Caco-2 (cell line): Measurements from ENCODE around the gene SETD6. TPM values are rescaled to one million over a fixed set of nuclear protein-coding genes. Genes with fewer than 3 reads are reported as not detected.

ENCODE experiments used
- BruUV-seq: library from RNA; stranded (reverse); fragments of 400-500 nt; replicated peaks from 2 replicates; lab custom pipeline; 2021; lab: Mats Ljungman, UMichigan
- CTCF ChIA-PET: fragments of 300-600 bp; sonication (Branson Sonifier 250); formaldehyde crosslinking; loops from one replicate; lab custom pipeline; 2022; ENCODE audit warnings: antibody characterized with exemption; lab: Charles Lee
- POLR2A ChIA-PET: fragments of 300-600 bp; sonication (Branson Sonifier 250); formaldehyde crosslinking; loops from one replicate; lab custom pipeline; 2022; ENCODE audit warnings: antibody characterized with exemption; lab: Charles Lee
- DNase-seq, 2 experiments: peaks; one replicate each; pipeline versions ENCODE4 v3.0.0 to v3.0.0-alpha.2; 2020 to 2022
- H3K27me3 ChIP-seq: replicated peaks from 2 replicates; pipeline ENCODE4 v1.6.0; 2011; ENCODE audit warnings: low read length; ENCODE audit not compliant: control insufficient read depth, insufficient read depth
- H3K36me3 ChIP-seq: 2 replicates; pipeline ENCODE4 v1.5.1; 2011; ENCODE audit warnings: low read length; ENCODE audit not compliant: control insufficient read depth, insufficient read depth
- H3K4me1 ChIP-seq: fragments of 250-450 bp; sonication (Bioruptor Pico); 2 replicates; pipeline ENCODE4 v1.5.1; 2020; ENCODE audit warnings: mild to moderate bottlenecking
- H3K4me3 ChIP-seq: 2 replicates; pipeline ENCODE4 v1.5.1; 2011; ENCODE audit warnings: low read depth, mild to moderate bottlenecking, control low read depth, low read length
- H3K9me3 ChIP-seq: fragments of 250-450 bp; sonication (Bioruptor Pico); 2 replicates; pipeline ENCODE4 v1.5.1; 2020; ENCODE audit warnings: mild to moderate bottlenecking, moderate library complexity
- H3K27ac Mint-ChIP-seq: one replicate; pipeline ENCODE4 v1.8.0; 2022; ENCODE audit warnings: mixed read lengths; ENCODE audit not compliant: unreplicated experiment
- H3K27me3 Mint-ChIP-seq: one replicate; pipeline ENCODE4 v1.8.0; 2022; ENCODE audit warnings: mixed read lengths; ENCODE audit not compliant: insufficient read depth, unreplicated experiment
- H3K36me3 Mint-ChIP-seq: one replicate; pipeline ENCODE4 v1.8.0; 2022; ENCODE audit warnings: mild to moderate bottlenecking, mixed read lengths; ENCODE audit not compliant: insufficient read depth, unreplicated experiment
- H3K4me1 Mint-ChIP-seq: one replicate; pipeline ENCODE4 v1.8.0; 2022; ENCODE audit warnings: low read depth, mixed read lengths; ENCODE audit not compliant: unreplicated experiment
- H3K4me3 Mint-ChIP-seq: one replicate; pipeline ENCODE4 v1.8.0; 2022; ENCODE audit warnings: mild to moderate bottlenecking, moderate library complexity, mixed read lengths; ENCODE audit not compliant: unreplicated experiment
- H3K9me3 Mint-ChIP-seq: one replicate; pipeline ENCODE4 v1.8.0; 2022; ENCODE audit warnings: mixed read lengths; ENCODE audit not compliant: unreplicated experiment
- intact Hi-C: fragments of 100-400 bp; cut with micrococcal nuclease; formaldehyde crosslinking; loops from one replicate; pipeline ENCODE4 v1.10.0; 2022; ENCODE audit not compliant: unreplicated experiment
- total RNA-seq: library from RNA; stranded (reverse); gene quantifications from 2 replicates; pipeline ENCODE4 v1.2.3, GENCODE V29; 2022
- TF ChIP-seq, protein P1 (sequence below), 2 experiments: fragments of 200-600 bp in 1 of 2; IDR thresholded peaks; 1 replicate in 1 of 2; 2 replicates in 1 of 2; pipeline versions ENCODE4 v1.5.1 to v1.8.0; 2011 to 2022; ENCODE audit warnings: antibody characterized with exemption in 1 of 2, control low read depth in 1 of 2, inconsistent platforms in 1 of 2, low read depth in 1 of 2, low read length in 1 of 2, mild to moderate bottlenecking in 1 of 2, moderate library complexity in 1 of 2; ENCODE audit not compliant: insufficient read depth in 1 of 2, severe bottlenecking in 1 of 2, unreplicated experiment in 1 of 2

Gene SETD6
- total RNA-seq, 1 experiment from 2014 or later, result 41.7 TPM

GRCh38 chr16:58511933-58512815 lies 3.1 kb upstream of the SETD6 start:
- DNase-seq, result peak; percentile 85 to 89
- TF ChIP-seq, protein P1, sequence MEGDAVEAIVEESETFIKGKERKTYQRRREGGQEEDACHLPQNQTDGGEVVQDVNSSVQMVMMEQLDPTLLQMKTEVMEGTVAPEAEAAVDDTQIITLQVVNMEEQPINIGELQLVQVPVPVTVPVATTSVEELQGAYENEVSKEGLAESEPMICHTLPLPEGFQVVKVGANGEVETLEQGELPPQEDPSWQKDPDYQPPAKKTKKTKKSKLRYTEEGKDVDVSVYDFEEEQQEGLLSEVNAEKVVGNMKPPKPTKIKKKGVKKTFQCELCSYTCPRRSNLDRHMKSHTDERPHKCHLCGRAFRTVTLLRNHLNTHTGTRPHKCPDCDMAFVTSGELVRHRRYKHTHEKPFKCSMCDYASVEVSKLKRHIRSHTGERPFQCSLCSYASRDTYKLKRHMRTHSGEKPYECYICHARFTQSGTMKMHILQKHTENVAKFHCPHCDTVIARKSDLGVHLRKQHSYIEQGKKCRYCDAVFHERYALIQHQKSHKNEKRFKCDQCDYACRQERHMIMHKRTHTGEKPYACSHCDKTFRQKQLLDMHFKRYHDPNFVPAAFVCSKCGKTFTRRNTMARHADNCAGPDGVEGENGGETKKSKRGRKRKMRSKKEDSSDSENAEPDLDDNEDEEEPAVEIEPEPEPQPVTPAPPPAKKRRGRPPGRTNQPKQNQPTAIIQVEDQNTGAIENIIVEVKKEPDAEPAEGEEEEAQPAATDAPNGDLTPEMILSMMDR (IDR thresholded peaks at IDR 0.05; ENCODE audit: insufficient read depth in 1 of 2, low read depth in 1 of 2, low read length in 1 of 2, severe bottlenecking in 1 of 2, unreplicated experiment in 1 of 2), result peak; percentile 83 to 93
- CTCF ChIA-PET, result interaction anchor here (0.6 to 2.1 kb wide), 8 partner anchors 10 to 244 kb away, joined by 3 to 14 read pairs (median 3); partner anchors contain the start of gene NDRG4
- POLR2A ChIA-PET, result no interaction called here
- Histone ChIP-seq H3K4me3 (no peak overlapping the region), H3K36me3 (0 out of 2 replicates have a peak, but pooled peaks cover 1% of the 10 kb centered on the region), H3K4me1 (peaks cover 18% of the 10 kb centered on the region), H3K27me3 (no peaks in the 10 kb centered on the region), H3K9me3 (no peaks in the 10 kb centered on the region)
- Mint-ChIP-seq H3K9me3 (no peaks in the 10 kb centered on the region), H3K27ac (peak overlapping the region; percentile 61), H3K4me1 (peaks cover 30% of the 10 kb centered on the region), H3K27me3 (no peaks in the 10 kb centered on the region), H3K36me3 (peaks cover 71% of the 10 kb centered on the region), H3K4me3 (peak overlapping the region; percentile 32)
- BruUV-seq, result no TSS peak
- intact Hi-C loops, result loop anchor here (1.0 kb wide), 2 partner anchors 149 to 244 kb away; no protein-coding TSS in a partner anchor

GRCh38 chr16:58513874-58514273 lies 1.4 kb upstream of the SETD6 start:
- peak overlapping the region; percentile 5 for H3K27ac Mint-ChIP-seq
- ChIA-PET CTCF (interaction anchor here (0.7 to 2.1 kb wide), 3 partner anchors 121 to 242 kb away, joined by 3 to 7 read pairs (median 3); no protein-coding TSS in a partner anchor), POLR2A (no interaction called here)
- no peaks in the 10 kb centered on the region for H3K9me3 Mint-ChIP-seq
- Histone ChIP-seq H3K4me1 (peaks cover 18% of the 10 kb centered on the region), H3K27me3 (no peaks in the 10 kb centered on the region), H3K9me3 (no peaks in the 10 kb centered on the region), H3K36me3 (0 out of 2 replicates have a peak, but pooled peaks cover 4% of the 10 kb centered on the region), H3K4me3 (no peak overlapping the region)
- no peaks in the 10 kb centered on the region for H3K27me3 Mint-ChIP-seq
- H3K36me3 Mint-ChIP-seq, result peaks cover 78% of the 10 kb centered on the region
- BruUV-seq, result no TSS peak
- no peak for DNase-seq
- H3K4me1 Mint-ChIP-seq, result peaks cover 43% of the 10 kb centered on the region
- intact Hi-C loops, result no loop called here
- peak overlapping the region; percentile 93 for H3K4me3 Mint-ChIP-seq
- TF ChIP-seq, protein P1 (IDR thresholded peaks at IDR 0.05; ENCODE audit: insufficient read depth in 1 of 2, low read depth in 1 of 2, low read length in 1 of 2, severe bottlenecking in 1 of 2, unreplicated experiment in 1 of 2), result no peak
